AG09309 (cell line): Measurements from ENCODE around the gene WASF3.

Experiments used
- DNase-seq: peaks from one replicate; pipeline ENCODE4 v3.0.0-alpha.2; 2010; ENCODE audit warnings: low read depth
- H3K4me3 ChIP-seq: 2 replicates; pipeline ENCODE4 v1.5.1; 2011; ENCODE audit warnings: mild to moderate bottlenecking, low read depth, low read length, moderate library complexity; ENCODE audit not compliant: control insufficient read depth
- TF ChIP-seq, protein P1 (sequence below): IDR thresholded peaks from 2 replicates; pipeline ENCODE4 v1.5.1; 2011; ENCODE audit warnings: mild to moderate bottlenecking, low read depth, low read length, inconsistent platforms; ENCODE audit not compliant: insufficient read depth, control insufficient read depth; ENCODE audit errors: missing control alignments

Gene WASF3

DNA sequence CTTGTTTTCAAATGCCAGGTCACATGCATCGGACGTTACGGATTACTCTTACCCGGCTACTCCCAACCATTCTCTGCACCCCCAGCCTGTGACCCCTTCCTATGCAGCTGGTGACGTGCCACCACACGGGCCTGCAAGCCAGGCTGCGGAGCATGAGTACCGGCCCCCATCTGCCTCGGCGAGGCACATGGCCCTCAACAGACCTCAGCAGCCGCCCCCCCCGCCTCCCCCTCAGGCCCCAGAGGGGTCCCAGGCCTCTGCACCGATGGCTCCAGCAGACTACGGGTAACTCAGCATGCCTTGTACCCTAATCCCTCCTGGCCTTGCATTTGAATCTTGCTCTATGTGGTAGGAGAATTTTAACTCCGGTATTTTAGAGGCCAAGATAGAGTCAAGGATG lies 123.6 kb downstream of the WASF3 start:
- DNase-seq, result no peak
- TF ChIP-seq, protein P1, sequence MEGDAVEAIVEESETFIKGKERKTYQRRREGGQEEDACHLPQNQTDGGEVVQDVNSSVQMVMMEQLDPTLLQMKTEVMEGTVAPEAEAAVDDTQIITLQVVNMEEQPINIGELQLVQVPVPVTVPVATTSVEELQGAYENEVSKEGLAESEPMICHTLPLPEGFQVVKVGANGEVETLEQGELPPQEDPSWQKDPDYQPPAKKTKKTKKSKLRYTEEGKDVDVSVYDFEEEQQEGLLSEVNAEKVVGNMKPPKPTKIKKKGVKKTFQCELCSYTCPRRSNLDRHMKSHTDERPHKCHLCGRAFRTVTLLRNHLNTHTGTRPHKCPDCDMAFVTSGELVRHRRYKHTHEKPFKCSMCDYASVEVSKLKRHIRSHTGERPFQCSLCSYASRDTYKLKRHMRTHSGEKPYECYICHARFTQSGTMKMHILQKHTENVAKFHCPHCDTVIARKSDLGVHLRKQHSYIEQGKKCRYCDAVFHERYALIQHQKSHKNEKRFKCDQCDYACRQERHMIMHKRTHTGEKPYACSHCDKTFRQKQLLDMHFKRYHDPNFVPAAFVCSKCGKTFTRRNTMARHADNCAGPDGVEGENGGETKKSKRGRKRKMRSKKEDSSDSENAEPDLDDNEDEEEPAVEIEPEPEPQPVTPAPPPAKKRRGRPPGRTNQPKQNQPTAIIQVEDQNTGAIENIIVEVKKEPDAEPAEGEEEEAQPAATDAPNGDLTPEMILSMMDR, result no peak
- H3K4me3 ChIP-seq, result no peak overlapping the region

DNA sequence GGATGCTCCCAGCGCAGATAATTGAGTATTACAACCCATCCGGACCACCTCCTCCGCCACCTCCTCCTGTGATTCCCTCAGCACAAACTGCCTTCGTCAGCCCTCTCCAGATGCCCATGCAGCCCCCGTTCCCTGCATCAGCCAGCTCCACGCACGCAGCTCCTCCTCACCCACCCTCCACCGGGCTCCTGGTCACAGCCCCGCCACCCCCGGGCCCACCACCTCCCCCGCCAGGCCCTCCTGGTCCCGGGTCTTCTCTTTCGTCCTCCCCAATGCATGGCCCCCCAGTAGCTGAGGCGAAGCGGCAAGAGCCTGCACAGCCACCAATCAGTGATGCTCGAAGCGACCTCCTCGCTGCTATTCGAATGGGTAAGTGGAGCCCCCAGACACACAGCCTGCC lies 125.1 kb downstream of the WASF3 start:
- H3K4me3 ChIP-seq, result no peak overlapping the region
- TF ChIP-seq, protein P1, result no peak
- no peak for DNase-seq

GRCh38 chr13:26685606-26686005 lies 128.1 kb downstream of the WASF3 start:
- H3K4me3 ChIP-seq, result no peak overlapping the region
- no peak for DNase-seq
- TF ChIP-seq, protein P1, result no peak

- DNase-seq, result no peak
- H3K4me3 ChIP-seq, result no peak overlapping the region
- TF ChIP-seq, protein P1, result no peak
Observed at GRCh38 chr13:26686285-26686684, 128.8 kb downstream of the WASF3 start.

GRCh38 chr13:26688286-26688685 lies 130.8 kb downstream of the WASF3 start:
- TF ChIP-seq, protein P1, result no peak

DNA sequence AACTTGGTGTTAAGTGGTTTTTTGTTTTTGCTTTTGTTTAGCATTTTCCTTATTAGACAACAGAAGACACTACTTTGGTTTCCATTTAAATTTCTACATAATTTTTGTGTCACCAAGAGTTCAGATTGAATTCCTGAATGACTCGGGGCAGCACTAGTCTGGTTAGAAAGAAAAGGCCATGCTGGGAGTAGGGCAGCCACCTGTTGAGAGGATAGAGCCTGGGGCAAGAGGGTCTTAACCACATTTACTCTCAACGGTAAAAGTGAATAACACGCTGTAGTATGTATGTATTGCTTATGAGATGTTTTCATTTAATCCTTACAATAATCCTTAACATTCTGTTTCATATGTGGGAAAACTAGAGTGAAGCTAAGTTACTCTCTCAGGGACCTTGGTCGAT lies 131.5 kb downstream of the WASF3 start:
- H3K4me3 ChIP-seq, result no peak overlapping the region
- no peak for DNase-seq
- TF ChIP-seq, protein P1, result no peak

More at GRCh38 chr13:26688286-26688685, 130.8 kb downstream of the WASF3 start:
- no peak for DNase-seq
- no peak overlapping the region for H3K4me3 ChIP-seq
